ENCODE data around the gene LLGL1.

The LLGL1 gene

GRCh38 chr17:18248300-18248731 is 22.9 kb downstream of the LLGL1 start:
- H3K27ac ChIP-seq = peak overlapping the region; percentile 56; the same call in 1 of the 2 replicates
- TF ChIP-seq CTCF (conservative IDR thresholded peaks at IDR 0.05) = peak; percentile 79

GRCh38 chr17:18248811-18249210 is 23.4 kb downstream of the LLGL1 start:
- peak overlapping the region; percentile 56; the same call in 1 of the 2 replicates for H3K27ac ChIP-seq
- no peak for TF ChIP-seq CTCF (conservative IDR thresholded peaks at IDR 0.05)

DNA sequence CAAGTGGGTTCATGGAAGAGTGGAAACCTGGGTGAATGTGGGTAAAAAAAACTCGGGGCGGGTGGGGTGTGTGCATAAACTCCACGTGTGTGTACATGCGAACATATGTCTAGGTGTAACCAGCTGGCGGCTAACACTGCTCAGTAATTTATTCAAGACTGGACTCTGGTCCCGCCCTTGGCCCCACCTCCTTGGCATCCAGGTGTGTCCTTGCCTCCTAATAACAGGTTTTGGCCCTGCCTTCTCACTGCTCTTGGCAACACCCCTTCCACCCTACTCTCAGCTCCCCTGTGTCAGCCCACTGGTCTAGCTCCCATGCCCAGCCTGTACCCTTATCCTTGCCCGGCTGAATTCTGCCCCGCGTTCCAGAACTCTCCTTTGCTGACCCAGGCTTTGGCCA is 24.8 kb downstream of the LLGL1 start:
- TF ChIP-seq CTCF (conservative IDR thresholded peaks at IDR 0.05) = no peak
- no peak overlapping the region for H3K27ac ChIP-seq

DNA sequence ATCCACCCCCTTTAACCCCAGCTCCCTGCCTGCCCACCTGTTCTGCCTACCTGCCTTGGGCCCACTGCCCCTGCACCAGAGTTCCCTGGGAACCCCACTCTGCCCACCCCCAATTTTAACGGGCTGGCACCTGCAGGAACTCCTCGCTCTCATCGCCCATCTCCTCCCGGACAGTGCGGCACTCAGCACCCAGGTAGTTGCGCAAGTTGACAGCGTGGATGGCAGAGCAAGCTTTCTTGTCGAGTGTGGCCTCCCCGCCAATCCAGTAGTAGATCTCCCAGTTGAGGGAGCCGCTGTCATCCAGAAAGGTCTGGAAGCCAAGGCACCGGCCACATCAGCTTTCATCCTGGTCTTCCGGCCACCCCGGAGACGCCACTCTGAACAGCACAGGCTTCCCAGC is 25.3 kb downstream of the LLGL1 start:
- TF ChIP-seq CTCF (conservative IDR thresholded peaks at IDR 0.05) = no peak
- H3K27ac ChIP-seq = no peak overlapping the region

DNA sequence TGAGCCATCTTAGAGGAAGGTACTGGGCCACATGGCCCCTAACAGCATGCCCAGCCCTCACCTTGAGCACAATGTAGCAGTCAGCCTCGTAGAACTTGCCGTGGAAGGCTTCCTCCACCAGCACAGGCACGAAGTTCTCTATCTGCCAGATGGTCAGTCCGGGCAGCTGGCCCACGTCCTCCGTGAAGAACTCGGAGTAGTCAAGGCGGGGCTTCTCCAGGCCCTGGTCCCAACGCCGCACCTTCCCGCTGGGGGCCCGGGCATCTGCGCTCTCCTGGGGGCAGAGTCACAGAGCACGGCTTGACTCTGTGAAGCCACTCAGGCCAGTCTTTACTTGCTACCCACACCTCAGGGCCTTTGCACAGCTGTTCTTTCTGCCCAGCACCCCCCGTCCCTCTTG is 25.8 kb downstream of the LLGL1 start:
- TF ChIP-seq CTCF (conservative IDR thresholded peaks at IDR 0.05) = no peak
- H3K27ac ChIP-seq = no peak overlapping the region

DNA sequence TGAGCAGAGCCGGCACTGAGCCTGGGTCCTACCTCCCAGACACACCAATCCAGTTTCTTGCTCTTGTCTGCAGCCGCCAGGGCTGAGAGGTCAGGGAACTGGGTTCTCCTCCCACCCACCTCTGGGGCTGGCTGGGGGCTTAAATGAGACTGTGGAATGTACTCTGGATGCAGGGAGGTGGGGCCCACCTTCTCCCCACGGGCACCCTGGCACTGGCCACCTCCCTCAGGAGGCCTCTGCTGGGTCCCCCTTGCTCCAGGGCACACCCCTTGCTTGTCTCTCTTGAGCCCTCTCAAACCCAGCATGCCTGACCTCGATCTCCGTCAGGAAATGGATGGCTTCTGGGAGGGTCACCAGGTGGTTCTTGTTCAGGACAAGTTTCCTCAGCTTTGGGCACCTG is 26.7 kb downstream of the LLGL1 start:
- no peak for TF ChIP-seq CTCF (conservative IDR thresholded peaks at IDR 0.05)
- no peak overlapping the region for H3K27ac ChIP-seq

DNA sequence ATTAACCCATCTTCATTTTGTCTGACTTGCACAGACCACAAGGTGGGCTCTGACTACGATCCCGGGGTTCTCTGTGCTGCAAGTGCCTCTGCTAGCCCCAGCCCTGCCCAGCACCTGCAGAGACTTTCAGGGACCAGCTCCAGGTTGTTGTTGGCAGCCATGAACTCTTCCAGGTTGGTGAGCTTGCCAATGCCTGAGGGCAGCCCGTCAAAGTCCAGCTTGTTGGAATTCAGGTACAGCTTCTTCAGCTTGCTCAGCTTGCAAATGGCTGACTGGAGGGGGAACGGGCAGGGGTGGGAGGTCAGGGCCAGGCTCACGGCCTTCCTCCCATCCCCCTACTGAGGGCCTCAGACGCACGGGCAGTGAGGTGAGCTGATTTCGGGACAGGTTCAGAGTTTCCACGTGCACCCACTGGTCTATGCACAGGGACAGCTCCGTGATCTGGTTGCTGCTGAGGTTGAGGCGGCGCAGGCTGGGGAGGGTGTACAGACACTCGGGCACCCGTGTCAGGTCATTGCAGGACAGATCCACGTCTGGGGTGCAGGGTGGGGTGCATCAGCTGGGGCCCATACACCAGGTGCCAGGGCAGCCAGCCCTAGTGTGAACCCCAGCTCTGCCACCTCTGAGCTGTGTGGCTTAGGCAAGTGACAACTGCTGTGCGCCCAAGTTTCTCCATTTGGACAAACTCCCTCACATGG is 27.9 kb downstream of the LLGL1 start:
- H3K27ac ChIP-seq = no peak overlapping the region
- TF ChIP-seq CTCF (conservative IDR thresholded peaks at IDR 0.05) = no peak

Measured in VCaP (cell line).